GM19372 (cell line): ENCODE data around the gene NCAM1.

Experiments used
- ATAC-seq: cut with Tn5 transposase; IDR thresholded peaks from one replicate; pipeline ENCODE4 v1.9.1; 2021; ENCODE audit warnings: mild to moderate bottlenecking, low read depth, moderate library complexity; ENCODE audit not compliant: unreplicated experiment

The NCAM1 gene

GRCh38 chr11:113162592-113162962, 201.4 kb downstream of the NCAM1 start:
- ATAC-seq: no peak

- ATAC-seq: no peak
Observed at GRCh38 chr11:113163291-113164030, 202.2 kb downstream of the NCAM1 start.

GRCh38 chr11:113166280-113166679, 205.1 kb downstream of the NCAM1 start:
- ATAC-seq: no peak

- ATAC-seq: no peak
Observed at GRCh38 chr11:113167599-113167998, 206.4 kb downstream of the NCAM1 start.

- ATAC-seq: no peak
Observed at GRCh38 chr11:113168354-113169342, 207.4 kb downstream of the NCAM1 start.

GRCh38 chr11:113172382-113172951, 211.2 kb downstream of the NCAM1 start:
- no peak for ATAC-seq

- ATAC-seq: no peak
Observed at GRCh38 chr11:113173126-113173525, 211.9 kb downstream of the NCAM1 start.

- ATAC-seq: no peak
Observed at GRCh38 chr11:113174882-113175281, 213.7 kb downstream of the NCAM1 start.

GRCh38 chr11:113176599-113177360, 215.6 kb downstream of the NCAM1 start:
- ATAC-seq: no peak

- ATAC-seq: no peak
Observed at GRCh38 chr11:113177671-113178070, 216.5 kb downstream of the NCAM1 start.

- ATAC-seq: no peak
Observed at GRCh38 chr11:113178381-113179070, 217.3 kb downstream of the NCAM1 start.

- ATAC-seq: no peak
Observed at GRCh38 chr11:113179181-113179704, 218.0 kb downstream of the NCAM1 start.

- no peak for ATAC-seq
Observed at GRCh38 chr11:113181094-113181493, 219.9 kb downstream of the NCAM1 start.

GRCh38 chr11:113182288-113182687, 221.1 kb downstream of the NCAM1 start:
- no peak for ATAC-seq

- no peak for ATAC-seq
Observed at GRCh38 chr11:113184498-113184897, 223.3 kb downstream of the NCAM1 start.

GRCh38 chr11:113188371-113188834, 227.2 kb downstream of the NCAM1 start:
- no peak for ATAC-seq

GRCh38 chr11:113189909-113190667, 228.9 kb downstream of the NCAM1 start:
- ATAC-seq: no peak

- no peak for ATAC-seq
Observed at GRCh38 chr11:113192121-113192925, 231.1 kb downstream of the NCAM1 start.
